K562 (cell line): ENCODE measurements around the gene BTRC. TPM values are rescaled to one million over a fixed set of nuclear protein-coding genes. Genes with fewer than 3 reads are reported as not detected.

Source experiments
- ATAC-seq: fragments of 200-7000 bp; cut with Tn5 transposase; 3 replicates; pipeline ENCODE4 v1.9.1; 2020; ENCODE audit warnings: moderate library complexity
- BruUV-seq: library from RNA; stranded (reverse); fragments of 400-500 nt; replicated peaks from 2 replicates; lab custom pipeline; 2021; lab: Mats Ljungman, UMichigan
- CTCF ChIA-PET: fragments of 300-600 bp; formaldehyde crosslinking; extraction: SDS; loops from one replicate; lab custom pipeline; 2021; ENCODE audit warnings: low intra/inter-chr PET ratio; lab: Yijun Ruan, JAX
- POLR2A ChIA-PET: fragments of 300-600, 350-650 bp; sonication (Branson Sonifier 250); formaldehyde crosslinking; extraction: SDS; loops from one replicate; lab custom pipeline; 2021; ENCODE audit warnings: antibody characterized with exemption, inconsistent platforms; lab: Yijun Ruan, JAX
- DNase-seq, 4 experiments: peaks; one replicate each; pipeline versions ENCODE4 v3.0.0 to v3.0.0-alpha.2; 2011 to 2018; ENCODE audit warnings: low spot score in 3 of 4, mixed read lengths in 3 of 4; ENCODE audit errors: extremely low read depth in 1 of 4
- FAIRE-seq: peaks from 2 replicates; lab custom pipeline; 2011; peaks lifted over from hg19 to GRCh38; lab: Jason Lieb, UNC
- H2AFZ ChIP-seq: 2 replicates; pipeline ENCODE4 v1.6.0; 2011; ENCODE audit warnings: low read depth, low read length, control low read depth, inconsistent platforms
- H3K27ac ChIP-seq: fragments of 200-600 bp; 3 replicates; pipeline ENCODE4 v1.8.0; 2011; ENCODE audit warnings: low read depth, mild to moderate bottlenecking, control low read depth, inconsistent platforms, low read length, moderate library complexity, mixed read lengths; ENCODE audit errors: extremely low read depth
- H3K27me3 ChIP-seq, 2 experiments: fragments of 300-600 bp in 1 of 2; 2 replicates in 1 of 2; 3 replicates in 1 of 2; pipeline versions ENCODE4 v1.6.0 to v1.8.0; 2011; ENCODE audit warnings: inconsistent platforms in 2 of 2, low read length in 2 of 2, mild to moderate bottlenecking in 1 of 2, mixed read lengths in 1 of 2, moderate library complexity in 1 of 2; ENCODE audit not compliant: control insufficient read depth in 2 of 2, insufficient read depth in 2 of 2
- H3K36me3 ChIP-seq: fragments of 300-600 bp; 3 replicates; pipeline ENCODE4 v1.8.0; 2011; ENCODE audit warnings: mild to moderate bottlenecking, low read length, inconsistent platforms; ENCODE audit not compliant: control insufficient read depth, insufficient read depth
- H3K4me1 ChIP-seq, 2 experiments: fragments of 200-600 bp in 1 of 2; replicated peaks in 1 of 2; 2 replicates in 1 of 2; 3 replicates in 1 of 2; pipeline versions ENCODE4 v1.5.1 to v1.8.0; 2011; ENCODE audit warnings: inconsistent platforms in 2 of 2, low read length in 2 of 2, mild to moderate bottlenecking in 1 of 2, mixed read lengths in 1 of 2, moderate library complexity in 1 of 2; ENCODE audit not compliant: control insufficient read depth in 2 of 2, insufficient read depth in 2 of 2
- H3K4me2 ChIP-seq: 2 replicates; pipeline ENCODE4 v1.6.1; 2011; ENCODE audit warnings: low read length, control low read depth, inconsistent platforms, mixed read lengths; ENCODE audit not compliant: insufficient read depth
- H3K4me3 ChIP-seq: fragments of 200-600 bp; sonication (generic), shearing (Covaris generic); 2 replicates; pipeline ENCODE4 v1.5.1; 2016; ENCODE audit warnings: control low read depth, inconsistent platforms
- H3K79me2 ChIP-seq: fragments of 200-600 bp; 3 replicates; pipeline ENCODE4 v1.8.0; 2011; ENCODE audit warnings: low read length, inconsistent platforms; ENCODE audit not compliant: control insufficient read depth, insufficient read depth
- H3K9ac ChIP-seq, 2 experiments: 2 replicates each; pipeline versions ENCODE4 v1.6.0 to v1.6.1; 2011; ENCODE audit warnings: low read depth in 2 of 2, low read length in 2 of 2, control low read depth in 1 of 2, inconsistent platforms in 1 of 2, mild to moderate bottlenecking in 1 of 2, mixed read lengths in 1 of 2; ENCODE audit not compliant: insufficient read depth in 1 of 2
- H3K9me1 ChIP-seq: one replicate; pipeline ENCODE4 v1.6.0; 2011; ENCODE audit warnings: inconsistent platforms, mild to moderate bottlenecking, low read length, moderate library complexity; ENCODE audit not compliant: control insufficient read depth, insufficient read depth
- H3K9me3 ChIP-seq: replicated peaks from 2 replicates; pipeline ENCODE4 v1.5.1; 2011; ENCODE audit warnings: low read depth, low read length, inconsistent platforms; ENCODE audit not compliant: control insufficient read depth, insufficient read depth
- H4K20me1 ChIP-seq: replicated peaks from 2 replicates; pipeline ENCODE4 v1.6.1; 2011; ENCODE audit warnings: low read length, inconsistent platforms, mixed read lengths; ENCODE audit not compliant: control insufficient read depth, insufficient read depth
- CBX8 ChIP-seq: fragments of 200-600 bp; sonication (generic); IDR thresholded peaks from 2 replicates; pipeline ENCODE4 v1.6.1; 2012; ENCODE audit warnings: borderline replicate concordance, mixed run types, low read depth, mild to moderate bottlenecking, moderate library complexity, mixed read lengths, low read length, control low read depth, inconsistent platforms; ENCODE audit not compliant: poor library complexity, severe bottlenecking; ENCODE audit errors: extremely low read depth
- CREB1 ChIP-seq, 2 experiments: sonication (generic) in 1 of 2; formaldehyde crosslinking in 1 of 2; IDR thresholded peaks; 2 replicates each; pipeline versions ENCODE4 v1.6.1 to v1.8.0; 2012 to 2022; ENCODE audit warnings: inconsistent platforms in 1 of 2, mild to moderate bottlenecking in 1 of 2, missing genetic modification reagents in 1 of 2, moderate library complexity in 1 of 2
- DNMT1 ChIP-seq: fragments of 450-650 bp; IDR thresholded peaks from 2 replicates; pipeline ENCODE4 v1.6.1; 2016; ENCODE audit warnings: antibody characterized with exemption, mild to moderate bottlenecking
- HOMEZ ChIP-seq: fragments of 250-450 bp; sonication (Bioruptor Pico); IDR thresholded peaks from 2 replicates; pipeline ENCODE4 v1.4.0; 2020; ENCODE audit warnings: mild to moderate bottlenecking, moderate library complexity
- LCOR ChIP-seq: sonication (generic); formaldehyde crosslinking; IDR thresholded peaks from 2 replicates; pipeline ENCODE4 v1.8.0; 2022; ENCODE audit warnings: mild to moderate bottlenecking, missing genetic modification reagents
- MAZ ChIP-seq, 2 experiments: fragments of 450-650 bp in 1 of 2; sonication (generic) in 1 of 2; formaldehyde crosslinking; IDR thresholded peaks in 1 of 2; conservative IDR thresholded peaks in 1 of 2; 2 replicates each; pipeline versions ENCODE4 v1.4.0 to v1.5.0; 2020; ENCODE audit warnings: mild to moderate bottlenecking in 1 of 2, missing genetic modification reagents in 1 of 2
- NCOA2 ChIP-seq, 2 experiments: fragments of 450-650 bp; IDR thresholded peaks; 2 replicates each; pipeline ENCODE4 v1.6.1; 2018; ENCODE audit warnings: mild to moderate bottlenecking in 2 of 2, moderate library complexity in 1 of 2; ENCODE audit not compliant: partially characterized antibody in 2 of 2
- TAF1 ChIP-seq: IDR thresholded peaks from 2 replicates; pipeline ENCODE4 v1.6.1; 2011; ENCODE audit warnings: mild to moderate bottlenecking, low read length, moderate library complexity; ENCODE audit not compliant: insufficient read depth, control insufficient read depth, severe bottlenecking; ENCODE audit errors: extremely low read depth
- ZC3H11A ChIP-seq: IDR thresholded peaks from 2 replicates; pipeline ENCODE4 v1.6.1; 2012; ENCODE audit warnings: low read depth, low read length, improper control_type of control experiment
- ZNF449 ChIP-seq: fragments of 250-450 bp; sonication (Bioruptor Pico); IDR thresholded peaks from 2 replicates; pipeline ENCODE4 v1.8.0; 2022; ENCODE audit warnings: moderate library complexity, mild to moderate bottlenecking, inconsistent platforms
- ZNF778 ChIP-seq: fragments of 450-650 bp; formaldehyde crosslinking; IDR thresholded peaks from 2 replicates; pipeline ENCODE4 v1.4.0; 2020; ENCODE audit warnings: mild to moderate bottlenecking, moderate library complexity
- WGBS: fragments of 100-300 bp; shearing (Covaris generic); methylation state at CpG from one replicate; pipeline ENCODE4 v1.1.6; 2016; ENCODE audit warnings: low coverage, mixed read lengths; ENCODE audit not compliant: insufficient coverage; ENCODE audit errors: missing lambda C conversion rate; 5-methylcytosine and 5-hydroxymethylcytosine counted together
- in situ Hi-C: fragments of 300-500 bp; cut with MboI; formaldehyde crosslinking; loops from 4 replicates; pipeline ENCODE4 v1.15.0; 2018; ENCODE audit warnings: inconsistent platforms, mixed read lengths
- intact Hi-C: fragments of 100-400 bp; cut with micrococcal nuclease; formaldehyde crosslinking; loops from 2 replicates; pipeline ENCODE4 v1.14.2; 2022
- polyA plus RNA-seq, 8 experiments: library from polyadenylated mRNA; depleted of rRNA in 4 of 8; stranded (reverse) in 5 of 8; unstranded in 3 of 8; fragments of >200 nt; fragmentation: Nextera tagmentation in 2 of 8; fragmentation: Illumina TruSeq in 1 of 8; extraction: Ambion mirVana in 2 of 8; extraction: Trizol in 1 of 8; gene quantifications; 2 replicates each; pipeline versions ENCODE4 v1.2.1 to v1.2.3, GENCODE V29; 2011 to 2014; ENCODE audit warnings: inconsistent platforms in 1 of 8, missing spikeins in 1 of 8
- total RNA-seq, 7 experiments: library from RNA; depleted of rRNA in 6 of 7; stranded (reverse); fragments of >200 nt in 6 of 7; fragmentation: Illumina TruSeq in 2 of 7; extraction: Trizol in 2 of 7; gene quantifications; 2 replicates each; pipeline versions ENCODE4 v1.2.1 to v1.2.3, GENCODE V29; 2011 to 2021; ENCODE audit warnings: low replicate concordance in 1 of 7
- TF ChIP-seq, protein P1 (sequence below), 2 experiments: fragments of 450-650 bp; IDR thresholded peaks; 2 replicates each; pipeline ENCODE4 v1.6.1; 2018; ENCODE audit warnings: mild to moderate bottlenecking in 2 of 2, low read depth in 1 of 2; ENCODE audit not compliant: partially characterized antibody in 2 of 2
- TF ChIP-seq, protein P2 (sequence below): IDR thresholded peaks from 2 replicates; pipeline ENCODE4 v1.6.1; 2014; ENCODE audit warnings: antibody characterized with exemption

BTRC gene
- total and polyA plus RNA-seq, 9 of the 15 experiments (the other 6 are each of a cell fraction or from before 2014, with no cell fraction given), result 1.6 to 15.4 (median 7.0) TPM

GRCh38 chr10:101487399-101487798 lies 133.4 kb downstream of the BTRC start:
- ATAC-seq (no peak), FAIRE-seq (no peak), DNase-seq (no peak)
- no peak overlapping the region for H2AFZ ChIP-seq
- in situ Hi-C loops (no loop called here), intact Hi-C loops (no loop called here)
- no TSS peak for BruUV-seq
- no peaks in the 10 kb centered on the region for H3K9me1 ChIP-seq
- no peaks in the 10 kb centered on the region for H3K9me3 ChIP-seq
- WGBS, result 31% methylated on average over 3 of the region's 3 CpGs
- H3K36me3 ChIP-seq, result no peaks in the 10 kb centered on the region
- no peak overlapping the region for H3K27ac ChIP-seq
- CTCF ChIA-PET, result no interaction called here
- no peak overlapping the region for H3K4me2 ChIP-seq
- no peaks in the 10 kb centered on the region; the same call in 1 of the 2 replicates for H4K20me1 ChIP-seq
- no peaks in the 10 kb centered on the region for H3K4me1 ChIP-seq
- no peak overlapping the region for H3K9ac ChIP-seq
- no peaks in the 10 kb centered on the region for H3K27me3 ChIP-seq
- H3K4me3 ChIP-seq, result no peak overlapping the region
- no peaks in the 10 kb centered on the region for H3K79me2 ChIP-seq
- POLR2A ChIA-PET, result interaction anchor here (0.6 to 1.0 kb wide), 2 partner anchors 20 to 160 kb away, joined by 3 read pairs; no protein-coding TSS in a partner anchor
- TF ChIP-seq CREB1 (IDR thresholded peaks at IDR 0.05) (no peak), CREB1 (CRISPR knock-in tag; IDR thresholded peaks at IDR 0.05) (no peak), ZNF778 (CRISPR knock-in tag) (no peak), MAZ (CRISPR knock-in tag; conservative IDR thresholded peaks at IDR 0.05 in 1 of 2, IDR thresholded peaks at IDR 0.05 in 1 of 2) (no peak), NCOA2 (IDR thresholded peaks at IDR 0.05; ENCODE audit: partially characterized antibody in 2 of 2) (no peak), LCOR (no peak), DNMT1 (no peak), ZNF449 (no peak), HOMEZ (CRISPR knock-in tag) (no peak), ZC3H11A (no peak), TAF1 (no peak), CBX8 (no peak)
- TF ChIP-seq, protein P1, sequence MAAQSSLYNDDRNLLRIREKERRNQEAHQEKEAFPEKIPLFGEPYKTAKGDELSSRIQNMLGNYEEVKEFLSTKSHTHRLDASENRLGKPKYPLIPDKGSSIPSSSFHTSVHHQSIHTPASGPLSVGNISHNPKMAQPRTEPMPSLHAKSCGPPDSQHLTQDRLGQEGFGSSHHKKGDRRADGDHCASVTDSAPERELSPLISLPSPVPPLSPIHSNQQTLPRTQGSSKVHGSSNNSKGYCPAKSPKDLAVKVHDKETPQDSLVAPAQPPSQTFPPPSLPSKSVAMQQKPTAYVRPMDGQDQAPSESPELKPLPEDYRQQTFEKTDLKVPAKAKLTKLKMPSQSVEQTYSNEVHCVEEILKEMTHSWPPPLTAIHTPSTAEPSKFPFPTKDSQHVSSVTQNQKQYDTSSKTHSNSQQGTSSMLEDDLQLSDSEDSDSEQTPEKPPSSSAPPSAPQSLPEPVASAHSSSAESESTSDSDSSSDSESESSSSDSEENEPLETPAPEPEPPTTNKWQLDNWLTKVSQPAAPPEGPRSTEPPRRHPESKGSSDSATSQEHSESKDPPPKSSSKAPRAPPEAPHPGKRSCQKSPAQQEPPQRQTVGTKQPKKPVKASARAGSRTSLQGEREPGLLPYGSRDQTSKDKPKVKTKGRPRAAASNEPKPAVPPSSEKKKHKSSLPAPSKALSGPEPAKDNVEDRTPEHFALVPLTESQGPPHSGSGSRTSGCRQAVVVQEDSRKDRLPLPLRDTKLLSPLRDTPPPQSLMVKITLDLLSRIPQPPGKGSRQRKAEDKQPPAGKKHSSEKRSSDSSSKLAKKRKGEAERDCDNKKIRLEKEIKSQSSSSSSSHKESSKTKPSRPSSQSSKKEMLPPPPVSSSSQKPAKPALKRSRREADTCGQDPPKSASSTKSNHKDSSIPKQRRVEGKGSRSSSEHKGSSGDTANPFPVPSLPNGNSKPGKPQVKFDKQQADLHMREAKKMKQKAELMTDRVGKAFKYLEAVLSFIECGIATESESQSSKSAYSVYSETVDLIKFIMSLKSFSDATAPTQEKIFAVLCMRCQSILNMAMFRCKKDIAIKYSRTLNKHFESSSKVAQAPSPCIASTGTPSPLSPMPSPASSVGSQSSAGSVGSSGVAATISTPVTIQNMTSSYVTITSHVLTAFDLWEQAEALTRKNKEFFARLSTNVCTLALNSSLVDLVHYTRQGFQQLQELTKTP (IDR thresholded peaks at IDR 0.05; ENCODE audit: low read depth in 1 of 2, partially characterized antibody in 2 of 2), result no peak
- TF ChIP-seq, protein P2, sequence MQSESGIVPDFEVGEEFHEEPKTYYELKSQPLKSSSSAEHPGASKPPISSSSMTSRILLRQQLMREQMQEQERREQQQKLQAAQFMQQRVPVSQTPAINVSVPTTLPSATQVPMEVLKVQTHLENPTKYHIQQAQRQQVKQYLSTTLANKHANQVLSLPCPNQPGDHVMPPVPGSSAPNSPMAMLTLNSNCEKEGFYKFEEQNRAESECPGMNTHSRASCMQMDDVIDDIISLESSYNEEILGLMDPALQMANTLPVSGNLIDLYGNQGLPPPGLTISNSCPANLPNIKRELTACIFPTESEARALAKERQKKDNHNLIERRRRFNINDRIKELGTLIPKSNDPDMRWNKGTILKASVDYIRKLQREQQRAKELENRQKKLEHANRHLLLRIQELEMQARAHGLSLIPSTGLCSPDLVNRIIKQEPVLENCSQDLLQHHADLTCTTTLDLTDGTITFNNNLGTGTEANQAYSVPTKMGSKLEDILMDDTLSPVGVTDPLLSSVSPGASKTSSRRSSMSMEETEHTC, result no peak
